ENCODE data around the gene SLC22A15. TPM values are rescaled to one million over a fixed set of nuclear protein-coding genes. Genes with fewer than 3 reads are reported as not detected.

SLC22A15 gene
- polyA plus RNA-seq, 5 donors, result 2.8 to 5.2 (median 3.8) TPM

GRCh38 chr1:116099919-116100318 is 123.6 kb downstream of the SLC22A15 start:
- DNase-seq, result no peak

DNA sequence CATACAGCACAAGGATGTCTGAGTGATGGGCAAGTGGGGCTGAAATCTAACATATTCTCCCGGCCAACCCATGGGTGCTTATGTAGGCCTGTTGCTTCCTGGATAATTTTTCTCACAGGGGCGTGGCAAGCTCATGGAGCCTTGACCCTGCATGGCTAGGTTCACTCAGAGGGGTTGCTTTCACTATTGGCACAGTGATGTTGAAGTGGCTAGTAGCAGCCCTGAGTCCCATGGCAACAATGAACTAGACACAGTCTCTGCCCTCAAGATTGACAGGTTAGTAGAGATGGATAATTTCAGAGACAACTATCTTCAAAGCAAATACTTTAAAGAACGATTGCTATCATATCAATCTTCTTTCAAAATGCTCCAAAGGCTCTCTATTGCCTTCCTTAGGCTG is 128.4 kb downstream of the SLC22A15 start:
- DNase-seq, result no peak

GRCh38 chr1:116105996-116106395 is 129.7 kb downstream of the SLC22A15 start:
- DNase-seq, result no peak

DNA sequence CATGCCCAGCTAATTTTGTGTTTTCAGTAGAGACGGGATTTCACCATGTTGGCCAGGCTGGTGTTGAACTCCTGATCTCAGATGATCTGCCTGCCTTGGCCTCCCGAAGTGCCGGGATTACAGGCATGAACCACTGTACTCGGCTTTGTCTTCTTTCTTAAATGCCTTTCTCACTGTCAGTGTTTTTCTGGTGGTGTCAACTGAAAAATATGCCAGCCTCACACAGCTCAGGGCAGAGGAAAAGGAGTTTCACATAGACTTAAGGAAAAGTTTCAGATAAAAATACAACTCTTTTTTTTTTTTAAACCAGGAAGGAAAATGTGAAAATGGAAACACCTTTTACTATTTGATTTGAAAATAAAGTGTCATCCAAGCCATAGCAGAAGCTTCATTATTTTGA is 130.3 kb downstream of the SLC22A15 start:
- no peak for DNase-seq

DNA sequence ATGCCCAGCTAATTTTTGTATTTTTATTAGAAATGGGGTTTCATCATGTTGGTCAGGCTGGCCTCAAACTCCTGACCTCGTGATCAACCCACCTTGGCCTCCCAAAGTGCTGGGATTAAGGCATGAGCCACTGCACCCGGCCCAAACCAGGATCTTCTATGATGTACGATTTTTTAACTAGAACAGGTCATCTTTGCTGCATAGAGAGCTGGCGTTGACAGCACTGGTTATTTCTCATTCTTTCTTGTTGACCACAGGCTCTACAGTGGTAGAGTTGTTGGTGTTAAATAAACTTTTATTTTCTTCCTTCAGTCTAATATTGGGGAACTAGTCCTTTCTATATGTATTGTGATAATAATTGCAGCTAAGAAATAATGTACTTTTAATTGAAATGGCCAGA is 131.1 kb downstream of the SLC22A15 start:
- no peak for DNase-seq

GRCh38 chr1:116110567-116111523 is 134.5 kb downstream of the SLC22A15 start, which contains the start of gene MAB21L3:
Gene MAB21L3, plus strand, starts transcription at chr1:116111399. Its CDS starts 1,217 bp downstream, at chr1:116112616.
- DNase-seq, result no peak

- DNase-seq, result peak in 1 of 2 donors; percentile 21
Observed at GRCh38 chr1:116111524-116112021, 135.3 kb downstream of the SLC22A15 start.

GRCh38 chr1:116112388-116113140 is 136.3 kb downstream of the SLC22A15 start:
- DNase-seq, result no peak

DNA sequence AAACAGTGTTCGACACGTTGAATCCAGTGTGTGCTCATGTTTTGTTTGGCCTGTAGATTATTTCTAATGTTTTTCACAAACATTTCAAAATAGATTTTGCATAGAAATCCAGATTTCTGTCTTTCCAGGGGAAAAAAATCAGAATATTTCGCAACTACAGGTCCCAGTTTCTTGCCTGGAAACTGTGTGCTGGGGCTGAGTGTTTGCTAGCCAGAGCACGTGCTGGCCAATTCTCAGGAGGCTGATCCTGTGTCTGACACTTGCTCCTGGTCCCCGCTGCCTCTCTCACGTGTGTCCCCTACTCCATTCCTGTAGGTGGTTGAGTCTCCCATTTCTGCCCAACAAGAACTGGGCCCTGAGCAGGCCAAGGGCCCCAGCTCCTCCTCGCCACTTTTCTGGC is 137.3 kb downstream of the SLC22A15 start:
- no peak for DNase-seq

DNA sequence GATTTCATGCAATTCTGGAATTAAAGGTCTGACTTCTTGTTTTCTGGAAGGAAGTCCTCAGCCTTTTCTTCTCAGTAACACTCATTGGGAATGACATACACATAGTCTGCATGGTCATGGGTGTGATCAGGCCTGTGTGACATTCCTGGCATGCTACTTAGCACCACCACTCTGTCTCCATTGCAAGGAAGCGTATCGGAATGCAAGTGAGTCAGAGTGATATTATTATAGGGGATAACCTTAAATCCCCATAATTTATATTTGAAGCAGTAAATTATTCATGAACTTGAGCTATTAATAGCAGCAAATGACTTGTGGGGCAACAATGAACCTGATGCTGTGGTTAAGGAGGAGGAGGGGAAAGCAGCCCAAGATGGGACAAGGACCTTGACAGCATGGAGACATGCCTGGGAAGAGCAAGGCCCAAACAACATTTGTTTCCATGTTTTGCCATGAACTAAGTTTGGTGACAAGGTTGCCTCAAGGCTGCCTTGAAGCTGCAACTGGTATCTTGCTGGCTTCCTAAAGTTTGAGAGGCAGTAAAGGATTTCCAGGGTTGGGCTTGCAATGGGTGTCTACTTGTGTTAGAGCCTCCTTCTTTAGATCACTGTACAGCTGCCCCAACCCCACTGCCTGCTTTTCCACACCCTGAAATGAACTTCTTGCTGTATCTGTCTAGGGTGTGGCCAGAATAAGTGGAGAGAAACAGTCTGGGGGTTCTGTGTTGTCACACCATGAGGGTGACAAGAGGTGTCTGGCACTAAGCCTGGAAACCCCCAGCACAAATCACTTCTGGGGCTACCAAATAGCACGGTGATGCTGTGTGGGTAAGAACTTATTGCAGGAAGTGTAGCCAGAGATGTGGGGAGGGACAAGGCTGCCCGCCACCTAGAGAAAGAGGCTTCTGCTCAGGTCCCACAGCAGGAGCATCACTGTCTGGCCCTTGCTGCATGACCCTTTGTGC is 139.4 kb downstream of the SLC22A15 start:
- DNase-seq, result no peak

- DNase-seq, result no peak
Observed at GRCh38 chr1:116118471-116118870, 142.2 kb downstream of the SLC22A15 start.

Other genes with a start within 250 kb of the SLC22A15 start
- gene CASQ2, start 207.8 kb upstream of the SLC22A15 start, polyA plus RNA-seq (ENCODE audit: insufficient read depth in 1 of 5, insufficient read length in 5 of 5, low replicate concordance in 1 of 5), result 10 to 100 TPM in 1 of 5 donors, 1 to 10 TPM in 1, under 1 TPM in 3; 0.46 to 13.8 (median 0.79) TPM
- not detected for gene NHLH2, start 135.4 kb upstream of the SLC22A15 start, polyA plus RNA-seq (ENCODE audit: insufficient read depth in 1 of 5, insufficient read length in 5 of 5, low replicate concordance in 1 of 5)
- gene MAB21L3, start 134.9 kb downstream of the SLC22A15 start, polyA plus RNA-seq (ENCODE audit: insufficient read depth in 1 of 5, insufficient read length in 5 of 5, low replicate concordance in 1 of 5), result not detected